ENCODE data around the gene CRABP1.

CRABP1 gene

DNA sequence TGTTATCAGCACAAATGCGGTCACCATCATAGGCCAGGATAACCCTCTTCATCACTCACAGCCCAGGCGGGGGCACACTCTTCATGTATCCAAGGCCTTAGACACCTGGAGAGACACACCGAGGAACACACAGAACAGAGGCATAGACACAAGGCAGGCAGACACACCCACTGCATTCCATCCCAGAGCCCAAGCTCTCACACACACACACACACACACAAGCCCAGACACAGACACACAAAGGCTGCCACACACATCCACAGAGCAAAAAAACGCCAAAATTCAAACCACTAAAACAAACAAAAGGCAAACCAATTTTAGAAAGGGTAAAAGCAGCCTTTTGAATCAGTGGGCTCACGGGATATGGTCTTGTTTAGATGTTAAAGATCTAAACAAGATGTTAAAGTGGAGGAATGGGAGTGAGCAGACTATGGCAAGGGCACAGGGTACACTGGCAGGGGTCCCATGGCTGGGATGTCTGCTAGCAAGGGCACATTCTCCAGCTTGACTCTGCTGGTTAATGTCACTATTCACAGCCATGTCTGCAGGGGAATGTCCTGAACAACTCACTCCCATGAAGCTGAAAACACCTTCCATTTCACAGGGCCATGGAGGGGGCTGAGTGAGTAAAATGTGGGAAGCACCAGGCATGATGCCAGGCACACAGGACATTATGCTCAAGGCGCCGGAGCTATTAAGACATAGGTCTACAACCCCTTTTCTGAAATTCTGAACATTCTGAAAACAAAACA lies 14.9 kb upstream of the CRABP1 start:
- H3K9ac ChIP-seq (ENCODE audit: low read length) = no peak overlapping the region

GRCh38 chr15:78327466-78327865 lies 12.7 kb upstream of the CRABP1 start:
- no peaks in the 10 kb centered on the region for H3K27me3 ChIP-seq (ENCODE audit: low read length)
- no peaks in the 10 kb centered on the region for H4K20me1 ChIP-seq (ENCODE audit: low read depth, low read length)
- H3K4me2 ChIP-seq (ENCODE audit: low read depth, low read length, poor library complexity, severe bottlenecking) = no peak overlapping the region
- H3K9me3 ChIP-seq (ENCODE audit: insufficient read depth, low read length) = no peaks in the 10 kb centered on the region
- H2AFZ ChIP-seq (ENCODE audit: low read depth, low read length, severe bottlenecking) = no peak overlapping the region
- no peak for TF ChIP-seq EZH2phosphoT487 (conservative IDR thresholded peaks at IDR 0.05; ENCODE audit: low read length)
- TF ChIP-seq CTCF (IDR thresholded peaks at IDR 0.05; ENCODE audit: insufficient read depth, low read length, poor library complexity, severe bottlenecking) = no peak
- no peak overlapping the region for H3K4me3 ChIP-seq (ENCODE audit: insufficient read depth, low read length, poor library complexity, severe bottlenecking)
- no peaks in the 10 kb centered on the region for H3K79me2 ChIP-seq (ENCODE audit: insufficient read depth, low read length)
- no peaks in the 10 kb centered on the region for H3K36me3 ChIP-seq (ENCODE audit: low read length)
- H3K27ac ChIP-seq (ENCODE audit: low read depth, low read length) = no peak overlapping the region
- H3K9me2 ChIP-seq (replicated peaks; ENCODE audit: insufficient read depth, low read length) = no peaks in the 10 kb centered on the region
- H3K9ac ChIP-seq (ENCODE audit: low read length) = no peak overlapping the region
- H3F3A ChIP-seq (ENCODE audit: insufficient read depth) = no peaks in the 10 kb centered on the region

More for the DNA sequence above, 14.9 kb upstream of the CRABP1 start:
- no peaks in the 10 kb centered on the region for H3F3A ChIP-seq (ENCODE audit: insufficient read depth)
- no peaks in the 10 kb centered on the region for H4K20me1 ChIP-seq (ENCODE audit: low read depth, low read length)
- no peaks in the 10 kb centered on the region for H3K36me3 ChIP-seq (ENCODE audit: low read length)
- H3K4me3 ChIP-seq (ENCODE audit: insufficient read depth, low read length, poor library complexity, severe bottlenecking) = no peak overlapping the region
- TF ChIP-seq CTCF (IDR thresholded peaks at IDR 0.05; ENCODE audit: insufficient read depth, low read length, poor library complexity, severe bottlenecking) = no peak
- no peak for TF ChIP-seq EZH2phosphoT487 (conservative IDR thresholded peaks at IDR 0.05; ENCODE audit: low read length)
- no peaks in the 10 kb centered on the region for H3K79me2 ChIP-seq (ENCODE audit: insufficient read depth, low read length)
- H2AFZ ChIP-seq (ENCODE audit: low read depth, low read length, severe bottlenecking) = no peak overlapping the region
- no peaks in the 10 kb centered on the region for H3K9me3 ChIP-seq (ENCODE audit: insufficient read depth, low read length)
- no peaks in the 10 kb centered on the region for H3K27me3 ChIP-seq (ENCODE audit: low read length)
- H3K27ac ChIP-seq (ENCODE audit: low read depth, low read length) = no peak overlapping the region
- H3K4me2 ChIP-seq (ENCODE audit: low read depth, low read length, poor library complexity, severe bottlenecking) = no peak overlapping the region
- no peaks in the 10 kb centered on the region for H3K9me2 ChIP-seq (replicated peaks; ENCODE audit: insufficient read depth, low read length)

- Histone ChIP-seq H3K36me3 (ENCODE audit: low read length) (no peaks in the 10 kb centered on the region), H3K27me3 (ENCODE audit: low read length) (no peaks in the 10 kb centered on the region), H2AFZ (ENCODE audit: low read depth, low read length, severe bottlenecking) (no peak overlapping the region), H3K27ac (ENCODE audit: low read depth, low read length) (no peak overlapping the region), H3K79me2 (ENCODE audit: insufficient read depth, low read length) (no peaks in the 10 kb centered on the region), H3F3A (ENCODE audit: insufficient read depth) (no peaks in the 10 kb centered on the region), H3K9me2 (replicated peaks; ENCODE audit: insufficient read depth, low read length) (no peaks in the 10 kb centered on the region), H3K4me3 (ENCODE audit: insufficient read depth, low read length, poor library complexity, severe bottlenecking) (no peak overlapping the region), H3K9ac (ENCODE audit: low read length) (no peak overlapping the region), H3K4me2 (ENCODE audit: low read depth, low read length, poor library complexity, severe bottlenecking) (no peak overlapping the region), H4K20me1 (ENCODE audit: low read depth, low read length) (no peaks in the 10 kb centered on the region), H3K9me3 (ENCODE audit: insufficient read depth, low read length) (no peaks in the 10 kb centered on the region)
- TF ChIP-seq EZH2phosphoT487 (conservative IDR thresholded peaks at IDR 0.05; ENCODE audit: low read length) (no peak), CTCF (IDR thresholded peaks at IDR 0.05; ENCODE audit: insufficient read depth, low read length, poor library complexity, severe bottlenecking) (no peak)
Observed at GRCh38 chr15:78329625-78330024, 10.5 kb upstream of the CRABP1 start.
